Mesangial cell (primary cell): ENCODE measurements around the gene TMPRSS15. TPM values are rescaled to one million over a fixed set of nuclear protein-coding genes. Genes with fewer than 3 reads are reported as not detected.

Source experiments
- total RNA-seq: library from RNA; depleted of rRNA; stranded (reverse); fragments of >200 nt; gene quantifications from 2 replicates; pipeline ENCODE4 v1.2.3, GENCODE V29; 2015

TMPRSS15 gene
- total RNA-seq = not detected in 2 replicates

DNA sequence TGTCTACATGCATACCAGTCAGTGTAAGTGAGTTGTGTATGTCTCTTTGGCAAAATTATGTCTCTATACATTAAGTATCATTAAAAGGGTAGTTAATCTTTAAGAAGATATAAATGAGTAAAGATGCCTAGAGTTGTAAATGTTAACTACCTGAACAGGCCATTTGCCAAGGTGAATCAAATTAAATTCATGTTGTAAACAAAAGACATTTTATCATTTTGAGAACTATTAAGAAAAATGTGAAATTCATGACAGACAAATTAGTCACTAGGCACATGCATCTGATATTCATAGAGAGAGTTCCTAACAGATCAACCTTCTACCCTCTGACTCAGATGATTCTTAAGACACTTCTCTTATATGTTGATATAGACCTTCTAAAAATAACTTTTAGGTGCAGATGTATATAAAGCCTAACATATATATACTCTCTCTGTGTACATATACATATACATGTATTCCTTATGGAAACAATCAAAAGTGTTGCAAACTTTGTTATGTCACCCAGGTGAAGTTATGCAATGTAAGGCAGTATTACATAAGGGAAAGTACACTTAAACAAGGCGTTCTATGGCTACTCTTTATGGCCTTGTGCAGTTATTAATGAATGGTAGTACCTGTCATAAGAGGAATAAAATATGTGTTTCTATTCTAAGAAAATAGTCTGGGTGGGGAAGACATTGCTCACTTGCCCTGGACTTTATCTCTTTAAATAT is at the start of gene TMPRSS15:
TMPRSS15 (minus strand) TSS at position 51 of the 716 bp plus-strand sequence. CDS start 163 bp downstream, outside the sequence.

DNA sequence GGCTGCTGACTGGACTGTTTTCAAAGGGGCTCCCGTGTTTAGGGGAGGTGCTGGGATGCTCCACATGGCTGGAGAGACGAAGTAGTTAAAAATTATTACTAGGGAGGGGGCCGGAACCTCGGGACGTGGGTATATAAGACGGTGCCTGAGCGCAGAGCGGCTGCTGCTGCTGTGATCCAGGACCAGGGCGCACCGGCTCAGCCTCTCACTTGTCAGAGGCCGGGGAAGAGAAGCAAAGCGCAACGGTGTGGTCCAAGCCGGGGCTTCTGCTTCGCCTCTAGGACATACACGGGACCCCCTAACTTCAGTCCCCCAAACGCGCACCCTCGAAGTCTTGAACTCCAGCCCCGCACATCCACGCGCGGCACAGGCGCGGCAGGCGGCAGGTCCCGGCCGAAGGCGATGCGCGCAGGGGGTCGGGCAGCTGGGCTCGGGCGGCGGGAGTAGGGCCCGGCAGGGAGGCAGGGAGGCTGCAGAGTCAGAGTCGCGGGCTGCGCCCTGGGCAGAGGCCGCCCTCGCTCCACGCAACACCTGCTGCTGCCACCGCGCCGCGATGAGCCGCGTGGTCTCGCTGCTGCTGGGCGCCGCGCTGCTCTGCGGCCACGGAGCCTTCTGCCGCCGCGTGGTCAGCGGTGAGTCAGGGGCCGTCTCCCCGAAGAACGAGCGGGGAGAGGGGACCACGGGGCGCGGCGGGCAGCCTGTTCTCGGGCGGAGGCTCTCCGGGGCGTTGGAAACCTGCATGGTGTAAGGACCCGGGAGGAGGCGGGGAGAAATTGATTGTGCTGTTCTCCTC is 158.7 kb downstream of the TMPRSS15 start, which contains the start of gene CHODL:
CHODL (plus strand) TSS at position 163 of the 793 bp plus-strand sequence; CDS start at position 554, 391 bp downstream.

Other genes with a start within 250 kb of the TMPRSS15 start
- under 0.01 and 0.13 TPM in 2 replicates for gene CHODL, start 159.0 kb downstream of the TMPRSS15 start, total RNA-seq